ENCODE data around the gene ERCC6L2. TPM values are rescaled to one million over a fixed set of nuclear protein-coding genes. Genes with fewer than 3 reads are reported as not detected.

ERCC6L2 gene
- polyA plus RNA-seq, 1 donor from 2014 or later, result 72.6 TPM

DNA sequence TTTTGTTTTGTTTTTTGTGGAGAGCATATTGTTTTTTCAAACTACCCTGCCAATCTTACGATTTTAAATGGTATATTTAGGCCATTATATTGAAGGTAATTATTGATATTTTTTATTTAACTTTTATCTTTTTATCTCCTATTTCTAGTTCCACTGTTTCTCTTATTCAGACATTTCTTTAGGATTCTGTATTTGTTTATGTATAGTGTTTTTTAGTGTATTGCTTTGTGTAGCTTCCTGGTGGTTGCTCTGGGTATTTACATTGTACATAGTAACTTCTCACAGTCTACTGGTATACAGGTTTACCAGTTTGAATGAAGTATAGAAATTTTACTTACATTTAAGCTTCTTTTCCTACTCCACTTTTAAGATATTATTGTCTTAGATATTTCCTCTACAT lies 63.2 kb downstream of the ERCC6L2 start:
- Histone ChIP-seq H3K9me2 (ENCODE audit: insufficient read depth, low read length) (no peaks in the 10 kb centered on the region), H3K4me2 (ENCODE audit: low read length) (no peak overlapping the region), H4K20me1 (ENCODE audit: insufficient read depth) (no peaks in the 10 kb centered on the region), H3K9ac (ENCODE audit: low read length) (no peak overlapping the region), H2AFZ (ENCODE audit: low read depth, low read length) (no peak overlapping the region), H3F3A (ENCODE audit: insufficient read depth, low read length, poor library complexity, severe bottlenecking) (no peaks in the 10 kb centered on the region), H3K79me2 (replicated peaks; ENCODE audit: insufficient read depth, low read length) (no peaks in the 10 kb centered on the region), H3K36me3 (ENCODE audit: insufficient read depth, low read length) (peaks cover 28% of the 10 kb centered on the region), H3K27ac (ENCODE audit: low read length) (no peak overlapping the region), H3K9me3 (ENCODE audit: low read length) (no peaks in the 10 kb centered on the region), H3K27me3 (ENCODE audit: insufficient read depth, low read depth, low read length) (no peaks in the 10 kb centered on the region), H3K4me3 (ENCODE audit: low read length) (no peak overlapping the region)
- TF ChIP-seq, protein P1, sequence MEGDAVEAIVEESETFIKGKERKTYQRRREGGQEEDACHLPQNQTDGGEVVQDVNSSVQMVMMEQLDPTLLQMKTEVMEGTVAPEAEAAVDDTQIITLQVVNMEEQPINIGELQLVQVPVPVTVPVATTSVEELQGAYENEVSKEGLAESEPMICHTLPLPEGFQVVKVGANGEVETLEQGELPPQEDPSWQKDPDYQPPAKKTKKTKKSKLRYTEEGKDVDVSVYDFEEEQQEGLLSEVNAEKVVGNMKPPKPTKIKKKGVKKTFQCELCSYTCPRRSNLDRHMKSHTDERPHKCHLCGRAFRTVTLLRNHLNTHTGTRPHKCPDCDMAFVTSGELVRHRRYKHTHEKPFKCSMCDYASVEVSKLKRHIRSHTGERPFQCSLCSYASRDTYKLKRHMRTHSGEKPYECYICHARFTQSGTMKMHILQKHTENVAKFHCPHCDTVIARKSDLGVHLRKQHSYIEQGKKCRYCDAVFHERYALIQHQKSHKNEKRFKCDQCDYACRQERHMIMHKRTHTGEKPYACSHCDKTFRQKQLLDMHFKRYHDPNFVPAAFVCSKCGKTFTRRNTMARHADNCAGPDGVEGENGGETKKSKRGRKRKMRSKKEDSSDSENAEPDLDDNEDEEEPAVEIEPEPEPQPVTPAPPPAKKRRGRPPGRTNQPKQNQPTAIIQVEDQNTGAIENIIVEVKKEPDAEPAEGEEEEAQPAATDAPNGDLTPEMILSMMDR (IDR thresholded peaks at IDR 0.05; ENCODE audit: poor library complexity, severe bottlenecking), result no peak
- TF ChIP-seq TAF1 (IDR thresholded peaks at IDR 0.05; ENCODE audit: low read depth), result no peak
- no peak for TF ChIP-seq POLR2AphosphoS5 (IDR thresholded peaks at IDR 0.05)
- no peak for TF ChIP-seq MXI1 (conservative IDR thresholded peaks at IDR 0.05; ENCODE audit: poor library complexity, severe bottlenecking)
- no peak for TF ChIP-seq SMC3 (conservative IDR thresholded peaks at IDR 0.05; ENCODE audit: poor library complexity)
- no peak for TF ChIP-seq EZH2 (IDR thresholded peaks at IDR 0.05; ENCODE audit: borderline replicate concordance, insufficient read depth, low read length, poor library complexity, severe bottlenecking)
- no peak for TF ChIP-seq EP300 (conservative IDR thresholded peaks at IDR 0.05; ENCODE audit: poor library complexity, severe bottlenecking)
- no peak for TF ChIP-seq RAD21 (conservative IDR thresholded peaks at IDR 0.05)
- TF ChIP-seq, protein P2, sequence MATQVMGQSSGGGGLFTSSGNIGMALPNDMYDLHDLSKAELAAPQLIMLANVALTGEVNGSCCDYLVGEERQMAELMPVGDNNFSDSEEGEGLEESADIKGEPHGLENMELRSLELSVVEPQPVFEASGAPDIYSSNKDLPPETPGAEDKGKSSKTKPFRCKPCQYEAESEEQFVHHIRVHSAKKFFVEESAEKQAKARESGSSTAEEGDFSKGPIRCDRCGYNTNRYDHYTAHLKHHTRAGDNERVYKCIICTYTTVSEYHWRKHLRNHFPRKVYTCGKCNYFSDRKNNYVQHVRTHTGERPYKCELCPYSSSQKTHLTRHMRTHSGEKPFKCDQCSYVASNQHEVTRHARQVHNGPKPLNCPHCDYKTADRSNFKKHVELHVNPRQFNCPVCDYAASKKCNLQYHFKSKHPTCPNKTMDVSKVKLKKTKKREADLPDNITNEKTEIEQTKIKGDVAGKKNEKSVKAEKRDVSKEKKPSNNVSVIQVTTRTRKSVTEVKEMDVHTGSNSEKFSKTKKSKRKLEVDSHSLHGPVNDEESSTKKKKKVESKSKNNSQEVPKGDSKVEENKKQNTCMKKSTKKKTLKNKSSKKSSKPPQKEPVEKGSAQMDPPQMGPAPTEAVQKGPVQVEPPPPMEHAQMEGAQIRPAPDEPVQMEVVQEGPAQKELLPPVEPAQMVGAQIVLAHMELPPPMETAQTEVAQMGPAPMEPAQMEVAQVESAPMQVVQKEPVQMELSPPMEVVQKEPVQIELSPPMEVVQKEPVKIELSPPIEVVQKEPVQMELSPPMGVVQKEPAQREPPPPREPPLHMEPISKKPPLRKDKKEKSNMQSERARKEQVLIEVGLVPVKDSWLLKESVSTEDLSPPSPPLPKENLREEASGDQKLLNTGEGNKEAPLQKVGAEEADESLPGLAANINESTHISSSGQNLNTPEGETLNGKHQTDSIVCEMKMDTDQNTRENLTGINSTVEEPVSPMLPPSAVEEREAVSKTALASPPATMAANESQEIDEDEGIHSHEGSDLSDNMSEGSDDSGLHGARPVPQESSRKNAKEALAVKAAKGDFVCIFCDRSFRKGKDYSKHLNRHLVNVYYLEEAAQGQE (IDR thresholded peaks at IDR 0.05; ENCODE audit: borderline replicate concordance), result no peak

DNA sequence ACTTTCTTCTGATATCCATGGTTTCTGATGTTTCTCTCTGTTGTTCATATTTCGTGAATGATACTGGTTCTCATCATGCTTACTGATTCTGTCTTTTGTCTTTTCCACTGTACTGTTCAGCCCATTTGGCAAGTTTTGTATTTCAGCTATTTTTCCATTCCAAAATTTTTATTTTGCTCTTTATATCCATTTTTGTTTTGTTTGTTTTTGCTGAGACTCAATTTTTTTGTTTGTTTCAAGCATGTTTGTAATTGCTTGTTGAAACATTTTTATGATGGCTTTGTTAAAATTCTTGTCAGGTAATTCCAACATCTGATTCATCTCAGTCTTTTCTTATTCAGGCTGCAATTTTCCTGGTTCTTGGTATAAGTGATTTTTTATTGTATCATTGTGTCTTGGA lies 64.0 kb downstream of the ERCC6L2 start:
- no peak for TF ChIP-seq POLR2AphosphoS5 (IDR thresholded peaks at IDR 0.05)
- no peak for TF ChIP-seq MXI1 (conservative IDR thresholded peaks at IDR 0.05; ENCODE audit: poor library complexity, severe bottlenecking)
- TF ChIP-seq SMC3 (conservative IDR thresholded peaks at IDR 0.05; ENCODE audit: poor library complexity), result no peak
- TF ChIP-seq EZH2 (IDR thresholded peaks at IDR 0.05; ENCODE audit: borderline replicate concordance, insufficient read depth, low read length, poor library complexity, severe bottlenecking), result no peak
- no peak for TF ChIP-seq TAF1 (IDR thresholded peaks at IDR 0.05; ENCODE audit: low read depth)
- TF ChIP-seq, protein P2 (IDR thresholded peaks at IDR 0.05; ENCODE audit: borderline replicate concordance), result no peak
- no peak for TF ChIP-seq EP300 (conservative IDR thresholded peaks at IDR 0.05; ENCODE audit: poor library complexity, severe bottlenecking)
- TF ChIP-seq RAD21 (conservative IDR thresholded peaks at IDR 0.05), result no peak
- TF ChIP-seq, protein P1 (IDR thresholded peaks at IDR 0.05; ENCODE audit: poor library complexity, severe bottlenecking), result no peak
- Histone ChIP-seq H3F3A (ENCODE audit: insufficient read depth, low read length, poor library complexity, severe bottlenecking) (no peaks in the 10 kb centered on the region), H4K20me1 (ENCODE audit: insufficient read depth) (no peaks in the 10 kb centered on the region), H3K9me2 (ENCODE audit: insufficient read depth, low read length) (no peaks in the 10 kb centered on the region), H3K36me3 (ENCODE audit: insufficient read depth, low read length) (peaks cover 28% of the 10 kb centered on the region), H2AFZ (ENCODE audit: low read depth, low read length) (no peak overlapping the region), H3K9me3 (ENCODE audit: low read length) (no peaks in the 10 kb centered on the region), H3K27ac (ENCODE audit: low read length) (no peak overlapping the region), H3K9ac (ENCODE audit: low read length) (no peak overlapping the region), H3K4me2 (ENCODE audit: low read length) (no peak overlapping the region), H3K4me3 (ENCODE audit: low read length) (no peak overlapping the region), H3K79me2 (replicated peaks; ENCODE audit: insufficient read depth, low read length) (no peaks in the 10 kb centered on the region), H3K27me3 (ENCODE audit: insufficient read depth, low read depth, low read length) (no peaks in the 10 kb centered on the region)

Data from neural cell (in vitro differentiated cells).